Caco-2 (cell line): Measurements from ENCODE around the gene OS9. TPM values are rescaled to one million over a fixed set of nuclear protein-coding genes. Genes with fewer than 3 reads are reported as not detected.

ENCODE experiments used
- BruUV-seq: library from RNA; stranded (reverse); fragments of 400-500 nt; replicated peaks from 2 replicates; lab custom pipeline; 2021; lab: Mats Ljungman, UMichigan
- CTCF ChIA-PET: fragments of 300-600 bp; sonication (Branson Sonifier 250); formaldehyde crosslinking; loops from one replicate; lab custom pipeline; 2022; ENCODE audit warnings: antibody characterized with exemption; lab: Charles Lee
- POLR2A ChIA-PET: fragments of 300-600 bp; sonication (Branson Sonifier 250); formaldehyde crosslinking; loops from one replicate; lab custom pipeline; 2022; ENCODE audit warnings: antibody characterized with exemption; lab: Charles Lee
- DNase-seq, 2 experiments: peaks; one replicate each; pipeline versions ENCODE4 v3.0.0 to v3.0.0-alpha.2; 2020 to 2022
- H3K27me3 ChIP-seq: replicated peaks from 2 replicates; pipeline ENCODE4 v1.6.0; 2011; ENCODE audit warnings: low read length; ENCODE audit not compliant: control insufficient read depth, insufficient read depth
- H3K36me3 ChIP-seq: 2 replicates; pipeline ENCODE4 v1.5.1; 2011; ENCODE audit warnings: low read length; ENCODE audit not compliant: control insufficient read depth, insufficient read depth
- H3K4me1 ChIP-seq: fragments of 250-450 bp; sonication (Bioruptor Pico); 2 replicates; pipeline ENCODE4 v1.5.1; 2020; ENCODE audit warnings: mild to moderate bottlenecking
- H3K4me3 ChIP-seq: 2 replicates; pipeline ENCODE4 v1.5.1; 2011; ENCODE audit warnings: low read depth, mild to moderate bottlenecking, control low read depth, low read length
- H3K9me3 ChIP-seq: fragments of 250-450 bp; sonication (Bioruptor Pico); 2 replicates; pipeline ENCODE4 v1.5.1; 2020; ENCODE audit warnings: mild to moderate bottlenecking, moderate library complexity
- H3K27ac Mint-ChIP-seq: one replicate; pipeline ENCODE4 v1.8.0; 2022; ENCODE audit warnings: mixed read lengths; ENCODE audit not compliant: unreplicated experiment
- H3K27me3 Mint-ChIP-seq: one replicate; pipeline ENCODE4 v1.8.0; 2022; ENCODE audit warnings: mixed read lengths; ENCODE audit not compliant: insufficient read depth, unreplicated experiment
- H3K36me3 Mint-ChIP-seq: one replicate; pipeline ENCODE4 v1.8.0; 2022; ENCODE audit warnings: mild to moderate bottlenecking, mixed read lengths; ENCODE audit not compliant: insufficient read depth, unreplicated experiment
- H3K4me1 Mint-ChIP-seq: one replicate; pipeline ENCODE4 v1.8.0; 2022; ENCODE audit warnings: low read depth, mixed read lengths; ENCODE audit not compliant: unreplicated experiment
- H3K4me3 Mint-ChIP-seq: one replicate; pipeline ENCODE4 v1.8.0; 2022; ENCODE audit warnings: mild to moderate bottlenecking, moderate library complexity, mixed read lengths; ENCODE audit not compliant: unreplicated experiment
- H3K9me3 Mint-ChIP-seq: one replicate; pipeline ENCODE4 v1.8.0; 2022; ENCODE audit warnings: mixed read lengths; ENCODE audit not compliant: unreplicated experiment
- intact Hi-C: fragments of 100-400 bp; cut with micrococcal nuclease; formaldehyde crosslinking; loops from one replicate; pipeline ENCODE4 v1.10.0; 2022; ENCODE audit not compliant: unreplicated experiment
- total RNA-seq: library from RNA; stranded (reverse); gene quantifications from 2 replicates; pipeline ENCODE4 v1.2.3, GENCODE V29; 2022
- TF ChIP-seq, protein P1 (sequence below), 2 experiments: fragments of 200-600 bp in 1 of 2; IDR thresholded peaks; 1 replicate in 1 of 2; 2 replicates in 1 of 2; pipeline versions ENCODE4 v1.5.1 to v1.8.0; 2011 to 2022; ENCODE audit warnings: antibody characterized with exemption in 1 of 2, control low read depth in 1 of 2, inconsistent platforms in 1 of 2, low read depth in 1 of 2, low read length in 1 of 2, mild to moderate bottlenecking in 1 of 2, moderate library complexity in 1 of 2; ENCODE audit not compliant: insufficient read depth in 1 of 2, severe bottlenecking in 1 of 2, unreplicated experiment in 1 of 2

Gene OS9
- total RNA-seq, 1 experiment from 2014 or later: 182 TPM

DNA sequence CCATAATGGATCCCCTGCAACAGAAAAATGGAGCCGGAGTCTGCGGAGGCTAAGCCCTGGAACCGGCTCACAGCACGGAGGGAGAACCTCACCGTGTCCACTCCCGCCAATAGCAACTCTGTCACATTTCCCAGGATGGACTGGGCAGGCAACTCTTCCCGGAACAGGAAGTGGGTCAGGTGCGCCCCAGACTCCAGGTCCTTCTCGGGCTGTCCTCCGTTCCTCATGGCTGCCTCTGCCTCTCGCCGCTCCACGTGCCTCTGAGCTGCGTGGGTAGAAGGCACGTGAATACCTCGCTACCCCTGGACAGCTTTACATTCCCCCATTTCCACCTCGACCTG is 70.7 kb downstream of the OS9 start:
- ChIA-PET POLR2A (interaction anchor here (1.0 kb wide), 1 partner anchor 8 kb away, joined by 3 read pairs; no protein-coding TSS in a partner anchor), CTCF (interaction anchor here (0.5 to 1.1 kb wide), 3 partner anchors 8 to 181 kb away, joined by 3 to 8 read pairs (median 3); no protein-coding TSS in a partner anchor)
- no TSS peak for BruUV-seq
- H3K9me3 Mint-ChIP-seq: no peaks in the 10 kb centered on the region
- intact Hi-C loops: no loop called here
- H3K36me3 ChIP-seq: no peaks in the 10 kb centered on the region
- peaks cover 7% of the 10 kb centered on the region for H3K4me1 Mint-ChIP-seq
- TF ChIP-seq, protein P1, sequence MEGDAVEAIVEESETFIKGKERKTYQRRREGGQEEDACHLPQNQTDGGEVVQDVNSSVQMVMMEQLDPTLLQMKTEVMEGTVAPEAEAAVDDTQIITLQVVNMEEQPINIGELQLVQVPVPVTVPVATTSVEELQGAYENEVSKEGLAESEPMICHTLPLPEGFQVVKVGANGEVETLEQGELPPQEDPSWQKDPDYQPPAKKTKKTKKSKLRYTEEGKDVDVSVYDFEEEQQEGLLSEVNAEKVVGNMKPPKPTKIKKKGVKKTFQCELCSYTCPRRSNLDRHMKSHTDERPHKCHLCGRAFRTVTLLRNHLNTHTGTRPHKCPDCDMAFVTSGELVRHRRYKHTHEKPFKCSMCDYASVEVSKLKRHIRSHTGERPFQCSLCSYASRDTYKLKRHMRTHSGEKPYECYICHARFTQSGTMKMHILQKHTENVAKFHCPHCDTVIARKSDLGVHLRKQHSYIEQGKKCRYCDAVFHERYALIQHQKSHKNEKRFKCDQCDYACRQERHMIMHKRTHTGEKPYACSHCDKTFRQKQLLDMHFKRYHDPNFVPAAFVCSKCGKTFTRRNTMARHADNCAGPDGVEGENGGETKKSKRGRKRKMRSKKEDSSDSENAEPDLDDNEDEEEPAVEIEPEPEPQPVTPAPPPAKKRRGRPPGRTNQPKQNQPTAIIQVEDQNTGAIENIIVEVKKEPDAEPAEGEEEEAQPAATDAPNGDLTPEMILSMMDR (IDR thresholded peaks at IDR 0.05; ENCODE audit: insufficient read depth in 1 of 2, low read depth in 1 of 2, low read length in 1 of 2, severe bottlenecking in 1 of 2, unreplicated experiment in 1 of 2): no peak
- H3K27ac Mint-ChIP-seq: peak overlapping the region; percentile 20
- H3K27me3 ChIP-seq: no peaks in the 10 kb centered on the region
- H3K9me3 ChIP-seq: no peaks in the 10 kb centered on the region
- peaks cover 9% of the 10 kb centered on the region for H3K36me3 Mint-ChIP-seq
- H3K4me1 ChIP-seq: 0 out of 2 replicates have a peak, but pooled peaks cover 9% of the 10 kb centered on the region
- no peaks in the 10 kb centered on the region for H3K27me3 Mint-ChIP-seq
- DNase-seq: peak; percentile 58 to 68
- H3K4me3 ChIP-seq: peak overlapping the region; percentile 57
- peak overlapping the region; percentile 90 for H3K4me3 Mint-ChIP-seq

DNA sequence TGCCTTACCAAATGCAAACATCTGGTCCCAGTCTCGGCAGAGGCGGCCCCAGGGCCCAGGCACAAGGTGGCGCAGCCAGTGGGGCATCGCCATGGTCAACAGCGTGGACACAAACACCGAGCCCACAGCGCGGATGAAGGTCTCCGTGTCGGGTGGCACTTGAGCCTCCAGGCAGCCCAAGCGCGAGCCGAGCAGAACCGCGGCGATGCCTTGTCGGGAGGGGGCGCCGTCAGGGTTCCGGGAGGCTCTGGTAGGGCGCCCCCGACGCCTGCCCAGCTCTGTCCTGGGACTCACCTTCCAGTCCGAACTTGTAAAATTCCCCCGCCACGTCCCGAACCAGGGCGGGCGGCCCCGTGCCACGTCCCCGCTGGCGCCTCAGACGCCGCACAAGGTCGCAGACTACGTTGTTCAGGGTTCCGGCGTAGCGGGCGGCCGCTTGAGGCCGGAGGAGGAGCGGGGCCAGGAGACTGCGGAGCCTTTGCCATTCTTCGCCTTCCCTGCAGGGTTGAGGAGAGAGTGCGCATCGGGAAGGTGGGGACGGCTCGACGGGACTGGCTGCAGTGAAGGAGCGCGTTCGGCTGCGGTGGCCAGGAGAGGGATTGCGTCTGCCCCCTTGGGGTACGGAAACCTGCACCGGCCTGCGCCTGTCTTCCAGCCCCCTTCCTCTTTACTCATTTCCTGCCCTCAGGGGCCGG is 71.2 kb downstream of the OS9 start:
- Mint-ChIP-seq H3K27ac (peak overlapping the region; percentile 20), H3K36me3 (peaks cover 9% of the 10 kb centered on the region), H3K9me3 (no peaks in the 10 kb centered on the region), H3K27me3 (no peaks in the 10 kb centered on the region), H3K4me3 (peak overlapping the region; percentile 90), H3K4me1 (peaks cover 8% of the 10 kb centered on the region)
- CTCF ChIA-PET: interaction anchor here (0.5 to 1.0 kb wide), 2 partner anchors 9 to 182 kb away, joined by 3 to 8 read pairs; no protein-coding TSS in a partner anchor
- H3K36me3 ChIP-seq: no peaks in the 10 kb centered on the region
- POLR2A ChIA-PET: interaction anchor here (1.0 kb wide), 1 partner anchor 8 kb away, joined by 3 read pairs; no protein-coding TSS in a partner anchor
- TSS peak; percentile 58 for BruUV-seq
- DNase-seq: peak; percentile 63 to 71
- H3K4me1 ChIP-seq: 0 out of 2 replicates have a peak, but pooled peaks cover 9% of the 10 kb centered on the region
- peak overlapping the region; percentile 57 for H3K4me3 ChIP-seq
- no peaks in the 10 kb centered on the region for H3K9me3 ChIP-seq
- intact Hi-C loops: no loop called here
- H3K27me3 ChIP-seq: no peaks in the 10 kb centered on the region
- TF ChIP-seq, protein P1 (IDR thresholded peaks at IDR 0.05; ENCODE audit: insufficient read depth in 1 of 2, low read depth in 1 of 2, low read length in 1 of 2, severe bottlenecking in 1 of 2, unreplicated experiment in 1 of 2): peak; percentile 26 to 58

DNA sequence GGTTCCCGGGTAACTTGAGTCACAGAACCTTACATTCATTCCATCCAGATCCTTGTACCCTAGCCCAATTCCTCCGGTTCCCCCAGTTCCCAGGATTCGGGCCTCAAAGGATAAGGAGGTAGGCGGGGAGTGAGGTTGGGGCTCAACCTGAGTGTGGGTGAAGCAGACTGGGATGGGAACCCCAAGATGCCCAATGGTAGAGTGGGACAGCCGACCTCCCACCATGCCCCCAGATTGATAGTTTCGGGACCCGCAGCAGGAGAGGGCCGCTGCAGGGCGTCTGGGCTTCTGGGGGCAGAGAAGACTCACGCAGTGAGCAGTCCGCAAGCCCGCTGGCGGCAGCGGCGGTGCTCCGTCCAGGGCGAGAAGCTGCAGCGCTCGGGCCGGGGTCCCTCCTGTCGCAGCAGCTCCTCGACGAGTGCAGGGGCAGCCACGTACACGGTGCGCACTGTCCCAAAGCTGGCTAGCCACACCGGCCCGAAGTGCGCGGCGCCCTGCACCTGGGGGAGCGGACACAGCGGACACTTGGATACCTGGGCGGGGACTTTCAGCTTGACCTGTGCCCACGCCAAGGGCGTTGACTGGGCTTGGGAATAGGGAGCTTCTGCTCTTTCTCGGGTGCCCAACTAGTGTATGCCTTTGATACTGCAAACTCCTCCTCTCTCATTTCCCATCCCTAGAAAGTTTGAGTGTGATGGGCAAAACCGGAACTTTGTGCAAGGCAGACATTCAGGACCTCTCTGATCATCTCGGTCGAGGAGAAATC is 71.9 kb downstream of the OS9 start:
- H3K4me1 Mint-ChIP-seq: peaks cover 14% of the 10 kb centered on the region
- peak overlapping the region; percentile 54 for H3K27ac Mint-ChIP-seq
- POLR2A ChIA-PET: interaction anchor here (0.6 to 1.0 kb wide), 2 partner anchors 9 to 10 kb away, joined by 3 read pairs; no protein-coding TSS in a partner anchor
- BruUV-seq: no TSS peak
- intact Hi-C loops: loop anchor here (2.0 kb wide), 1 partner anchor 13 kb away; the partner anchor contains the start of gene CDK4
- peak in 1 of 2 experiments; percentile 24 for DNase-seq
- CTCF ChIA-PET: interaction anchor here (1.0 to 1.6 kb wide), 2 partner anchors 9 to 10 kb away, joined by 8 read pairs; no protein-coding TSS in a partner anchor
- H3K36me3 Mint-ChIP-seq: peaks cover 14% of the 10 kb centered on the region
- peak overlapping the region; percentile 57 for H3K4me3 ChIP-seq
- TF ChIP-seq, protein P1 (IDR thresholded peaks at IDR 0.05; ENCODE audit: insufficient read depth in 1 of 2, low read depth in 1 of 2, low read length in 1 of 2, severe bottlenecking in 1 of 2, unreplicated experiment in 1 of 2): no peak
- no peaks in the 10 kb centered on the region for H3K9me3 Mint-ChIP-seq
- H3K4me1 ChIP-seq: peaks cover 12% of the 10 kb centered on the region; the same call in 1 of the 2 replicates
- H3K36me3 ChIP-seq: peaks cover 3% of the 10 kb centered on the region
- no peaks in the 10 kb centered on the region for H3K27me3 Mint-ChIP-seq
- no peaks in the 10 kb centered on the region for H3K9me3 ChIP-seq
- H3K27me3 ChIP-seq: no peaks in the 10 kb centered on the region
- H3K4me3 Mint-ChIP-seq: peak overlapping the region; percentile 90
